D721Med (cell line): Measurements from ENCODE around the gene REV3L.
"Not testable (repeated sequence)": the region's sequence is repeated elsewhere in the genome, so short reads cannot be mapped to it uniquely, and the experiment has no call there.

Experiments used
- DNase-seq: peaks from one replicate; pipeline ENCODE4 v3.0.0; 2011; ENCODE audit warnings: low spot score; ENCODE audit not compliant: insufficient read length
- FAIRE-seq: peaks from 2 replicates; lab custom pipeline; 2011; peaks lifted over from hg19 to GRCh38; lab: Jason Lieb, UNC
- CTCF ChIP-seq: IDR thresholded peaks from 2 replicates; pipeline ENCODE4 v1.5.1; 2012; ENCODE audit warnings: mild to moderate bottlenecking, control low read depth; ENCODE audit not compliant: insufficient read depth; ENCODE audit errors: missing control alignments

The REV3L gene

GRCh38 chr6:111515259-111515658, 32.2 kb upstream of the REV3L start:
- FAIRE-seq (no peak), DNase-seq (no peak)
- TF ChIP-seq CTCF = no peak

- DNase-seq, FAIRE-seq: not testable (repeated sequence)
These were observed 31.5 kb upstream of the REV3L start for GRCh38 chr6:111514531-111514930.

- not testable (repeated sequence) for FAIRE-seq, DNase-seq
These were observed 24.2 kb upstream of the REV3L start for GRCh38 chr6:111507219-111507618.

DNA sequence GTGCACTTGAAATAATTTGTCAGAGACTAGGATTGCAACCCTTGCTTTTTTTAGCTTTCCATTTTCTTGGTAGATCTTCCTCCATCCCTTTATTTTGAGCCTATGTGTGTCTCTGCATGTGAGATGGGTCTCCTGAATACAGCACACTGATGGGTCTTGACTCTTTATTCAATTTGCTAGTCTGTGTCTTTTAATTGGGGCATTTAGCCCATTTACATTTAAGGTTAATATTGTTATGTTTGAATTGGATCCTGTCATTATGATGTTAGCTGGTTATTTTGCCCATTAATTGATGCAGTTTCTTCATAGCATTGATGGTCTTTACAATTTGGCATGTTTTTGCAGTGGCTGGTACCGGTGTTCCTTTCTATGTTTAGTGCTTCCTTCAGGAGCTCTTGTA, 22.5 kb upstream of the REV3L start:
- not testable (repeated sequence) for FAIRE-seq, DNase-seq

- DNase-seq (no peak), FAIRE-seq (no peak)
- no peak for TF ChIP-seq CTCF
These were observed 20.6 kb upstream of the REV3L start for GRCh38 chr6:111503660-111504059.

- no peak for DNase-seq
- FAIRE-seq = no peak
- no peak for TF ChIP-seq CTCF
These were observed 20.2 kb upstream of the REV3L start for GRCh38 chr6:111503194-111503593.

DNA sequence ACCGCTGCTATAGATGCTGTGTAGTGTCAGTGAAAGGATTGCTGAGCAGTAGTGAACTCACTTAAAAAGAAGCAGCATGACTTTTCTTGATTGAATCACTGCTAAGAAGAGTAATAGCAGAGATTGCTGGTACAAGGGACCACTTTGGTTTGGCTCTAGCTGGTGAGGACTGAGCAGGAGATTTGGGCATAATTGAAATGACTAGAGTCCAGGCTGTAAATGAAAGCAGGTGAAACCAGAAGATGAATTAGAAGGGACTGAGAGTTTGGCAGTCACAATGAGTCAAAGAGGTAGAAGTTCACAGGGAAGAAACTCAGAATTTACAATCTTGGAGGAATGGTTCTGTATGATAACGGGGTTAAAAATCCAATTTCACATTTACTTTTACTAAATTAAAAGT, 19.1 kb upstream of the REV3L start:
- no peak for FAIRE-seq

GRCh38 chr6:111499269-111499793, 16.3 kb upstream of the REV3L start:
- FAIRE-seq = no peak
- TF ChIP-seq CTCF = no peak
- no peak for DNase-seq

More for the DNA sequence above, 19.1 kb upstream of the REV3L start:
- no peak for DNase-seq
- no peak for TF ChIP-seq CTCF

DNA sequence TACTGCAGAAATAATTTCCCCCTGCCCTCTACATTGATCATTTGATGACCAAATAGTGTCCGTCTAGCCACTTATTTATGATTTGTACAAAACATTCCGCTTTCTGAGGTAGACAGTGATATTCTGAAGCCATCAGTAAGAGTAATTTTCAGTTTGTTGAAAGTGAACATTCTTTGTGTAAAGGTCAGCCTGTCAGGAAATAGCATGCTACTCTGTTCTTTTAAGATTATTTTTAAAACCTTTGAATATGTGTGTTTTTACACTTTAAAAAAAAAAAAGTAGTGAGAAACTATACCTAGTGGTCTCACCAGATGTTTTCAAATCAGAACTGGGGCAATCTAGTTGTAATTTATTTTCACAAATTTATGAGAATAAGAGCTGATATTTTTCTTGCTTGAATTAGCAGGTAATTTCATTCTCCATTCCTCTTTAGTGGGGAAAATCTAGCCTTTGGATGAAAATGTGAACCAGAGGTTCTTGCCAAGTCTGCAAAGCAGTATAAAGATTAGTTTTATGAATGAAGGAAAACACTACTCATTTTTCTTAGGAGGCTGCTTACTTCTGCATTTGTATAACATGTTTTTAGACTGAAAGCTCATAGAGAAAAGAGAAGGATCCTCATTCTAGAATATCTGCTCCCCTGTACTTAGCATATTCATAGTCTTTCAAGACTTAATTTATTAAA, 12.1 kb upstream of the REV3L start:
- no peak for TF ChIP-seq CTCF
- DNase-seq = no peak
- no peak for FAIRE-seq
